ENCODE data around the gene SAFB2. TPM values are rescaled to one million over a fixed set of nuclear protein-coding genes. Genes with fewer than 3 reads are reported as not detected.
A peak's percentile ranks its signal among the peaks of the same experiment; 100 is the strongest.

Gene SAFB2
- total and polyA plus RNA-seq, 9 of the 15 experiments (the other 6 are each of a cell fraction or from before 2014, with no cell fraction given): 4.5 to 103 (median 47.3) TPM

DNA sequence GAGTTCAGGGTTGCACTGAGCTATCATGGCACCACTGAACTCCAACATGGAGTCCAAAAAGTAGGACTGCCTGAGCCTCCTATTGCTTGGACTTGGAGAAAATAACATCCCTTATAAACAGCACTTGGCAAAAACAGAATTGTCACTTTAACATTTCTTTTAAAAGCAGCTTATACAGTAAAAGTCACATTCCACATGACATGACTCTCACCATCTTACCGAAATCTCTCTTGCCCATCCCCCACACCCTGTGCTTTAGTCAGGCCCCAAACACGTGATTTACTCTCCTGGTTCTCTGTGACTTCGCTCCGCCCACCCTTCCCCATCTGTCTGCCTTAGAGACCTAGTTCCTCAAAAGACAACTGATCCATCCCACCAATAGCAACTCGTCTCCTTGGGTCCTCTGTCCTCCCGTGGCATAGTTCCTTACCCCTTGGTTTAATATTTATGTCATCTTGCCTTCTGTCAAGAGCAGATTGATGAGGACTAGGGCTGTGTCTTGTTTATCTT, 4.9 kb upstream of the SAFB2 start (continued):
- TF ChIP-seq MAFG (tag; conservative IDR thresholded peaks at IDR 0.05) (peak; percentile 40), CHD4 (IDR thresholded peaks at IDR 0.05; ENCODE audit: insufficient read depth, insufficient replicate concordance, low read depth, low read length, poor library complexity, severe bottlenecking) (no peak), HNRNPH1 (optimal IDR thresholded peaks at IDR 0.05; ENCODE audit: low read depth, low read length) (no peak), HNRNPK (IDR thresholded peaks at IDR 0.05; ENCODE audit: low read depth, low read length, poor library complexity, severe bottlenecking) (no peak), SRSF3 (IDR thresholded peaks at IDR 0.05; ENCODE audit: insufficient read depth, low read length) (no peak), ZNF146 (CRISPR knock-in tag; IDR thresholded peaks at IDR 0.05; ENCODE audit: unreplicated experiment) (no peak), ZKSCAN1 (IDR thresholded peaks at IDR 0.05; ENCODE audit: low read depth, low read length) (no peak), LCOR (CRISPR knock-in tag; IDR thresholded peaks at IDR 0.05) (no peak), TAF15 (IDR thresholded peaks at IDR 0.05; ENCODE audit: low read depth, low read length) (no peak), KDM5B (IDR thresholded peaks at IDR 0.05; ENCODE audit: insufficient replicate concordance, low read depth, low read length) (no peak), MTA3 (IDR thresholded peaks at IDR 0.05; ENCODE audit: borderline replicate concordance) (no peak), ATF7 (IDR thresholded peaks at IDR 0.05) (peak; percentile 60; the same call in 1 of the 2 replicates), MEIS2 (IDR thresholded peaks at IDR 0.05; ENCODE audit: partially characterized antibody) (peak; percentile 87), PHB (CRISPR knock-in tag; IDR thresholded peaks at IDR 0.05) (no peak), CREB1 (IDR thresholded peaks at IDR 0.05) (no peak), CREB1 (CRISPR knock-in tag; IDR thresholded peaks at IDR 0.05) (no peak), TEAD2 (tag; IDR thresholded peaks at IDR 0.05) (peak; percentile 87), GTF2E2 (tag; IDR thresholded peaks at IDR 0.05) (peak; percentile 61; the same call in 1 of the 2 replicates)
- TF ChIP-seq, protein P1, sequence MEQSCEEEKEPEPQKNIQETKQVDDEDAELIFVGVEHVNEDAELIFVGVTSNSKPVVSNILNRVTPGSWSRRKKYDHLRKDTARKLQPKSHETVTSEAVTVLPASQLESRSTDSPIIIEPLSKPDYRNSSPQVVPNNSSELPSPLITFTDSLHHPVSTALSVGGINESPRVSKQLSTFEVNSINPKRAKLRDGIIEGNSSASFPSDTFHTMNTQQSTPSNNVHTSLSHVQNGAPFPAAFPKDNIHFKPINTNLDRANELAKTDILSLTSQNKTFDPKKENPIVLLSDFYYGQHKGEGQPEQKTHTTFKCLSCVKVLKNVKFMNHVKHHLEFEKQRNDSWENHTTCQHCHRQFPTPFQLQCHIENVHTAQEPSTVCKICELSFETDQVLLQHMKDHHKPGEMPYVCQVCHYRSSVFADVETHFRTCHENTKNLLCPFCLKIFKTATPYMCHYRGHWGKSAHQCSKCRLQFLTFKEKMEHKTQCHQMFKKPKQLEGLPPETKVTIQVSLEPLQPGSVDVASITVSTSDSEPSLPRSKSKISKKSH (CRISPR knock-in tag; IDR thresholded peaks at IDR 0.05): peak; percentile 80; the same call in 1 of the 2 replicates
- TF ChIP-seq, protein P2, sequence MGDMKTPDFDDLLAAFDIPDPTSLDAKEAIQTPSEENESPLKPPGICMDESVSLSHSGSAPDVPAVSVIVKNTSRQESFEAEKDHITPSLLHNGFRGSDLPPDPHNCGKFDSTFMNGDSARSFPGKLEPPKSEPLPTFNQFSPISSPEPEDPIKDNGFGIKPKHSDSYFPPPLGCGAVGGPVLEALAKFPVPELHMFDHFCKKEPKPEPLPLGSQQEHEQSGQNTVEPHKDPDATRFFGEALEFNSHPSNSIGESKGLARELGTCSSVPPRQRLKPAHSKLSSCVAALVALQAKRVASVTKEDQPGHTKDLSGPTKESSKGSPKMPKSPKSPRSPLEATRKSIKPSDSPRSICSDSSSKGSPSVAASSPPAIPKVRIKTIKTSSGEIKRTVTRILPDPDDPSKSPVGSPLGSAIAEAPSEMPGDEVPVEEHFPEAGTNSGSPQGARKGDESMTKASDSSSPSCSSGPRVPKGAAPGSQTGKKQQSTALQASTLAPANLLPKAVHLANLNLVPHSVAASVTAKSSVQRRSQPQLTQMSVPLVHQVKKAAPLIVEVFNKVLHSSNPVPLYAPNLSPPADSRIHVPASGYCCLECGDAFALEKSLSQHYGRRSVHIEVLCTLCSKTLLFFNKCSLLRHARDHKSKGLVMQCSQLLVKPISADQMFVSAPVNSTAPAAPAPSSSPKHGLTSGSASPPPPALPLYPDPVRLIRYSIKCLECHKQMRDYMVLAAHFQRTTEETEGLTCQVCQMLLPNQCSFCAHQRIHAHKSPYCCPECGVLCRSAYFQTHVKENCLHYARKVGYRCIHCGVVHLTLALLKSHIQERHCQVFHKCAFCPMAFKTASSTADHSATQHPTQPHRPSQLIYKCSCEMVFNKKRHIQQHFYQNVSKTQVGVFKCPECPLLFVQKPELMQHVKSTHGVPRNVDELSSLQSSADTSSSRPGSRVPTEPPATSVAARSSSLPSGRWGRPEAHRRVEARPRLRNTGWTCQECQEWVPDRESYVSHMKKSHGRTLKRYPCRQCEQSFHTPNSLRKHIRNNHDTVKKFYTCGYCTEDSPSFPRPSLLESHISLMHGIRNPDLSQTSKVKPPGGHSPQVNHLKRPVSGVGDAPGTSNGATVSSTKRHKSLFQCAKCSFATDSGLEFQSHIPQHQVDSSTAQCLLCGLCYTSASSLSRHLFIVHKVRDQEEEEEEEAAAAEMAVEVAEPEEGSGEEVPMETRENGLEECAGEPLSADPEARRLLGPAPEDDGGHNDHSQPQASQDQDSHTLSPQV (IDR thresholded peaks at IDR 0.05): peak; percentile 99
- TF ChIP-seq, protein P3, sequence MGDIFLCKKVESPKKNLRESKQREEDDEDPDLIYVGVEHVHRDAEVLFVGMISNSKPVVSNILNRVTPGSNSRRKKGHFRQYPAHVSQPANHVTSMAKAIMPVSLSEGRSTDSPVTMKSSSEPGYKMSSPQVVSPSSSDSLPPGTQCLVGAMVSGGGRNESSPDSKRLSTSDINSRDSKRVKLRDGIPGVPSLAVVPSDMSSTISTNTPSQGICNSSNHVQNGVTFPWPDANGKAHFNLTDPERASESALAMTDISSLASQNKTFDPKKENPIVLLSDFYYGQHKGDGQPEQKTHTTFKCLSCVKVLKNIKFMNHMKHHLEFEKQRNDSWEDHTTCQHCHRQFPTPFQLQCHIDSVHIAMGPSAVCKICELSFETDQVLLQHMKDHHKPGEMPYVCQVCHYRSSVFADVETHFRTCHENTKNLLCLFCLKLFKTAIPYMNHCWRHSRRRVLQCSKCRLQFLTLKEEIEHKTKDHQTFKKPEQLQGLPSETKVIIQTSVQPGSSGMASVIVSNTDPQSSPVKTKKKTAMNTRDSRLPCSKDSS (IDR thresholded peaks at IDR 0.05; ENCODE audit: low read depth, partially characterized antibody): no peak

Data from K562 (cell line).